22Rv1 (cell line): ENCODE results near the gene SECTM1.

Source experiments
- CTCF ChIP-seq: fragments of 450-650 bp; IDR thresholded peaks from 2 replicates; pipeline ENCODE4 v1.5.1; 2017; ENCODE audit warnings: mild to moderate bottlenecking
- ZFX ChIP-seq: fragments of 450-650 bp; IDR thresholded peaks from 2 replicates; pipeline ENCODE4 v1.6.1; 2017; ENCODE audit warnings: antibody characterized with exemption, borderline replicate concordance

- TF ChIP-seq CTCF, result no peak
- no peak for TF ChIP-seq ZFX
Measured at GRCh38 chr17:82356845-82357355, 23.3 kb upstream of the SECTM1 start.
